22Rv1 (cell line): ENCODE data around the gene NCAM2.

Experiments used
- H3K27ac ChIP-seq: fragments of 450-650 bp; 2 replicates; pipeline ENCODE4 v1.5.1; 2017
- CTCF ChIP-seq: fragments of 450-650 bp; IDR thresholded peaks from 2 replicates; pipeline ENCODE4 v1.5.1; 2017; ENCODE audit warnings: mild to moderate bottlenecking
- ZFX ChIP-seq: fragments of 450-650 bp; IDR thresholded peaks from 2 replicates; pipeline ENCODE4 v1.6.1; 2017; ENCODE audit warnings: antibody characterized with exemption, borderline replicate concordance

NCAM2 gene

GRCh38 chr21:21233051-21233450 is 234.8 kb downstream of the NCAM2 start:
- no peak for TF ChIP-seq CTCF
- TF ChIP-seq ZFX = no peak
- peak overlapping the region; percentile 29 for H3K27ac ChIP-seq

GRCh38 chr21:21236996-21237395 is 238.8 kb downstream of the NCAM2 start:
- peak overlapping the region; percentile 70 for H3K27ac ChIP-seq
- TF ChIP-seq CTCF (no peak), ZFX (no peak)

- H3K27ac ChIP-seq = peak overlapping the region; percentile 70
- TF ChIP-seq ZFX (no peak), CTCF (no peak)
These were observed 240.6 kb downstream of the NCAM2 start for GRCh38 chr21:21238629-21239400.

- TF ChIP-seq CTCF = no peak
- TF ChIP-seq ZFX = no peak
- no peak overlapping the region for H3K27ac ChIP-seq
These were observed 243.2 kb downstream of the NCAM2 start for GRCh38 chr21:21241391-21241790.

- 0 out of 2 replicates have a peak overlapping the region, but pooled peaks have one; percentile 6 for H3K27ac ChIP-seq
- TF ChIP-seq ZFX (no peak), CTCF (no peak)
These were observed 247.8 kb downstream of the NCAM2 start for GRCh38 chr21:21246007-21246406.

- H3K27ac ChIP-seq = peak overlapping the region; percentile 65
- TF ChIP-seq CTCF = no peak
These were observed 249.2 kb downstream of the NCAM2 start for GRCh38 chr21:21247424-21247823.

GRCh38 chr21:21262048-21262447 is 263.8 kb downstream of the NCAM2 start:
- no peak overlapping the region for H3K27ac ChIP-seq
- TF ChIP-seq ZFX (no peak), CTCF (no peak)
